Inflammatory macrophage treated with lipopolysaccharide for 1 hour (primary cell): Measurements from ENCODE around the gene CSMD2.
"Not testable (repeated sequence)": the region's sequence is repeated elsewhere in the genome, so short reads cannot be mapped to it uniquely, and the experiment has no call there.

Experiments
- DNase-seq, 2 donors: peaks; one replicate each; pipeline ENCODE4 v3.0.0-alpha.2; 2020 to 2022

Gene CSMD2

DNA sequence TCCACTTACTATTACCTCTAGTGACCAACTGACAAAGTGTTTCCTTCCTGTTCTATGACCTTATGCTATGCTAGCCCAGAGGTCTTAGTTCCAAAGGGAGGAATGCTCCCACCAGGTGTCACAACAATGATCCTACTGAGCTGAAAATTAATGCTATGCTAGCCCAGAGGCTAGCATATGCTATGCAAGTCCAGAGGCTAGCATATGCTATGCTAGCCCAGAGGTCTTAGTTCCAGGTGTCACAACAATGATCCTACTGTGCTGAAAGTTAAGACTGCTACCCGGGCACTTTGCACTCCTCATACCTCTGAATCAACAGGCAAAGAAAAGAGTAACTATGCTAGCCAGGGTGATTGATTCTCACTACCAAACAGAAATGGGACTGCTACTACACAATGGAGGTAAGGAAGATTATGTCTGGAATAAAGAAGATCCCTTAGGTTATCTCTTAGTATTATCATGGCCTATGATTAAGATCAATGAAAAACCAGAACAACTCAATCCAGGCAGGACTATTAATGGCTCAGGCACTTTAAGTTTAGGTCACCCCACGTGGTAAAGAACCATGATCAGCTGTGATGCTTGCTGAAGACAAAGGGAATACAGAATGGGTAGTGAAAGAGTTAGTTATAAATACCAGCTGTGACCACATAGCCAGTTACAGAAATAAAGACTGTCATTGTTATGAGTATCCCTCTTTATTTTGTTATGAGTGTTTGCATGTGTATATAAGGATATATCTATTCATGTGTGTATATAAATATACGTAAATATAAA, 114.1 kb downstream of the CSMD2 start:
- DNase-seq: no peak

- DNase-seq: no peak
Observed at GRCh38 chr1:34049994-34050393, 115.0 kb downstream of the CSMD2 start.

DNA sequence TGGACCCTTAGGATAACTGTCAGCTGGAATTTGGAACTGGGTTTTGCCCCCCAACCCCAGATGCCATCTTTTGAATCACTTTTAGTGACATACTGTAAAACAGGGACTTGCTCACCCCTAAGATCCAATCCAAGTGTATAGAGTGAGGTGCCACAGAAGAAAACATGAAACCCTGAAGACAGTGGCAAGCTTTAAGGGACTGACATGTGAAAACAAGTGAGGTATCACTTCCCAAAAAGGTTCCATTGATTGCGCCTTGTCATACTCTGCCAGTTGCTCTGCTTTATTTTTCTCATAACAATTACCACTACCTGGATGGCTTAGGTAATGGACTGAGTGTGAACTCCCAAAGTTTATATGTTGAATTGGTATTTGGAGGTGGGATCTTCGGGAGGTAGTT, 115.6 kb downstream of the CSMD2 start:
- no peak for DNase-seq

DNA sequence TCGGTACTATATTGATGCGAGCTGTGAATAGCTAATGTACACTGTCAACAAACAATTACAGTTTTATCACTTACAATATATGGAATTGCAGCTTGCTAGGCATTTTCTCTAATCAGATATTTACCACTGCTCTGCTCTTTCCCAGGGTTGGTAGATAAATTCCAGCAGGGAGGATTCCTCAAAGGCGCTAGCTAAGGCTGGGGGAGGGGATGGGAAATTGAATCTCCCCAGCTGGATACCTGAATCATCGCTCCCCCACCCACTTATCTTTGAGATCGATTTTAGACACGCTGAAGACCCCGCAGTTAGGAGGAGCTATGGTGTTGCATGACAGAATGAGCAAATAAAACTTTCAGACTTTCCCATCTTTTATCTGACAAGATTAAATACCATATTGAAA, 127.2 kb downstream of the CSMD2 start:
- DNase-seq: no peak

GRCh38 chr1:34037109-34037508, 127.9 kb downstream of the CSMD2 start:
- DNase-seq: no peak

DNA sequence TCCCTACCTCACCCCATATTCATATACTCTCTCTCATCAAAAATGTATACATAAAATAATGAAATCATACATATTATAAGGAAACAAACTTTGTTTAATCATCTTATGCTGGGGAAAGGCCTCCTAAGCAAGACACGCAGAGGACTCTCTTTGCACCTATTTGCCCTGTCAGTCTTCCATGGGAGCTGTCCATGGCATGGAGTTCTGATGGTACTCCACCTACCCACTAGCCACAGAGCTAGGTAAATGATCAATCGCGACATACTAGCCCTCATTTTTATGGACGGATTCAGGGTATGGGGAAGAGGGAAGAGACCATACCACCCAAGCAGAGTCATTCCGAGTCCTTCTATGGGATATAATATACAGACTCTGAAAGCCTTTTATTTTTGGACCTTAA, 131.0 kb downstream of the CSMD2 start:
- DNase-seq: no peak

DNA sequence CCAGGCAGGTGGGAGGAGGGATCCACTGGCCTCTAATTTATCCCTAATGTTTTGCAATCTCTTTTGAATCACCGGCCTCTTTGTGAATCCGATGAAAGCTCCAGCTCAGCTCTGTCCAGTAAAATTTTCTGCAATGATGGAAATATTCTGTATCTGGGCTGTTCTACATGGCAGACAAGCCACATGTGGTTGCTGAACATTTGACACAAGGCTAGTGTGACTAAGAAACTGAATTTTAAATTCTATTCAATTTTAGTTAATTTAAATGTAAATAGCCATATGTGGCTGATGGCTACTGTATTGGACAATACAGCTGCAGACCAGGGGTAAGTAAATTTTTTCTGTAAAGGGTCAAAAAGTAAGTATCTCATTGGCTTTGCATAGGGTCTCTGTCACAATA, 135.1 kb downstream of the CSMD2 start:
- no peak for DNase-seq

GRCh38 chr1:34029515-34029914, 135.5 kb downstream of the CSMD2 start:
- DNase-seq: no peak

DNA sequence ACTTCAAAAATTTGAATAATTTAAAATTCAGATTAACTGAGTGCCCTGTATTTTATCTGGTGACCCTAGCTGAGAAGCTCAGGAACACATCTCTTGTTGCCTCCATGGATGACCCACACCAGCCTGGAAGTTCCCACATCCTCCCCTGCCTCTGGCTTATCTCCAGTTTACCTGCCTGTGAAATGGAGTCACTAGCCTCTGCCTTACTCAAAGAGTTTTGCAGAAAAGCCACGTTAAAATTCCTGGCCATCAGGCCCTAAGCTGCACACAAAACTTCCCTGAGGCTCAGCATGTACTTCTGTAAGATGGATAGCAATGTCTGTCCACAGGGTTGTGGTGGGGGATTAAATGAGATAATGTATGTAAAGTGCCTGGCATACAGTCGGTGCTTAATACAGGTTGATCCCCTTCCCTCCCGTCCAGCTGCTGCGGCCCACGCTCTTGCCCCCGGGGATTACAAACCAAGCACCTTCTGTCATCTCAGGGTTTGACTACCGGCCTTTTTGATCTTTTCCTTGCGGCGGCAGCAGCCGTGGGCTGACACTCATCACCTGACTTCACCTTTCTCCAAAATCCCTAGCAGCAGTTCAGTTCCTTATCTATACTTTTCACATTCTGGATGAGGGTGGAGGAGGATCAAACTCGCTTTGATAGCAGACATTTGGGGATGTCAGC, 136.5 kb downstream of the CSMD2 start:
- DNase-seq: no peak

DNA sequence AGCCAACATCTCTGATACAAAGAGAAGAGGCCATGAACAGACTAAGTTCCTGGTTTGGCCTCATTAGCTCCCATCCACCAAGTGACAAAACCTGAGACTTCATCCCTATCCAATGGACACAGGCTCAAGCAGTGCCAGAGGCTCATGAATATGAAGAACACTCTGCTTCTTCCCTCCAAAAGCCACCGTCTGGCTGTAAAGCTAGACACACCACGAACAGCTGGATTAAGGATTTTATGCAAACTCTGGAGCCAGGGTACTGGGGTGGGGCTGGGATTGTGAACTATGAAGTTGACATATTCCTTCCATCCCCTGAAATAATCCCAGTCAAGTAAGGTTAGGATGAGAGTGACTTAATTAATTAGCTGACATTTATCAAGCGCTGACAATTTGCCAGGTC, 139.4 kb downstream of the CSMD2 start:
- no peak for DNase-seq

GRCh38 chr1:34024485-34024884, 140.5 kb downstream of the CSMD2 start:
- DNase-seq: no peak

- DNase-seq: no peak
Observed at GRCh38 chr1:34019741-34020552, 145.1 kb downstream of the CSMD2 start.

DNA sequence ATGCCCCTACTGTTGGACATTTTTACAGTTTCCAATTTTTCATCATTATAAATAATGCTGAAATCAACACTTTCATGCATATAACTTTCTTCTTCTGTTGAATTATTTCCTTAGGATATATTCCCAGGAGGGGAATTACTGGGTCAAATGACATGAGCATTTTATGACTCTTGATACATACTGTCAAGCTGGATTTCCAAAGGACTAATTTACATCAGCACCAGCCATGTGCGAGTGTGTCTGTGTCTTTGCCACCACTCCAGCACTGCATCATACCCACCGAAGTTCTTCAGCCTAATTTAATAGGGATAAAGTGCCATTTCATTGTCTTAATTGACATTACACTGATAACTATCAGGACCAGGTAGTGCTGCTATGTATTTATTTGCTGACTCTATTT, 146.7 kb downstream of the CSMD2 start:
- no peak for DNase-seq

DNA sequence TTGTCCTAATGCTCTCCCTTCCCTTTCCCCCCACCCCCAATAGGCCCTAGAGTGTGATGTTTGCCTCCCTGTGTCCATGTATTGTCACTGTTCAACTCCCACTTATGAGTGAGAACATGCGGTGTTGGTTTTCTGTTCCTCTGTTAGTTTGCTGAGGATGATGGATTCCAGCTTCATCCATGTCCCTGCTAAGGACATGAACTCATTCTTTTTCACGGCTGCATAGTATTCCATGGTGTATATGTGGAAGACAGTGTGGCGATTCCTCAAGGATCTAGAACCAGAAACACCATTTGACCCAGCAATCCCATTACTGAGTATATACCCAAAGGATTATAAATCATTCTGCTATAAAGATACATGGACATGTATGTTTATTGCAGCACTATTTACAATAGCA, 148.7 kb downstream of the CSMD2 start:
- DNase-seq: not testable (repeated sequence)

DNA sequence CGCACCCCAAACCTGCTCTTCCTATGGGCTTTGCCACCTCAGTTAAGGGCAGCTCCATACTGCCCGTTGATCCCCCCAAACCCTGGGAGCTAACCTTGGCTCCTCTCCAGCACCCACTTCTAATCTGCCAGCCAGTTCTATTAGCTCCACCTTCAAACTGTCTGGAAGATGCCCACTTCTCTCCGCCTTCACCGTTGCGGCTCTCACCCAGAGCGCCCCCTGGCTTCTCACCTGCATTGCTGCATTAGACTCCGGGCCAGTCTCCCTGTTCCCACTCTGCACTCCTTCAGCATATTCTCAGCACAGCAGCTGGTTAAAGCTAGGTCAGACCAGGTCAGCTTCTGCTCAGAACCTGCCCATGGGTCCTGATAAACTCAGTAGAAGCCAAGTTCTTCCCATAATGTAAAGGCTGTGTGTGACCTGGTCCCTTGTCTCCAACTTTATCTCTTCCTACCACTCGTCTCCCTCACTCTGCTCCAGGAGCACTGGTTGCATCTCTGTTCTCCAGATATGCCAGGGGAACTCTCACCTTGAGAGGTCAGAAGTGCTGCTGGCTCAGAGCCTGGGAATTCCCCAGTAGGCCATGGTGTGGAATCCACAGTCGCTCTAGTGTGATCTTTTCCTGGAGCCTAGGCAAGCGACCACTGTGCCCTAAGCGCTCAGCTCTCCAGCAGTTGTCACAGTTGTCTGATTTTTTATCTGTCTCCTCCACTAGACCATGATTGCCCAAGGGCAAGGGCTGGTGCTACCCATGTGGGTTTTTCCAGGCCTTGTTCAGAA, 150.9 kb downstream of the CSMD2 start:
- DNase-seq: no peak

- DNase-seq: no peak
Observed at GRCh38 chr1:34013136-34013535, 151.9 kb downstream of the CSMD2 start.

DNA sequence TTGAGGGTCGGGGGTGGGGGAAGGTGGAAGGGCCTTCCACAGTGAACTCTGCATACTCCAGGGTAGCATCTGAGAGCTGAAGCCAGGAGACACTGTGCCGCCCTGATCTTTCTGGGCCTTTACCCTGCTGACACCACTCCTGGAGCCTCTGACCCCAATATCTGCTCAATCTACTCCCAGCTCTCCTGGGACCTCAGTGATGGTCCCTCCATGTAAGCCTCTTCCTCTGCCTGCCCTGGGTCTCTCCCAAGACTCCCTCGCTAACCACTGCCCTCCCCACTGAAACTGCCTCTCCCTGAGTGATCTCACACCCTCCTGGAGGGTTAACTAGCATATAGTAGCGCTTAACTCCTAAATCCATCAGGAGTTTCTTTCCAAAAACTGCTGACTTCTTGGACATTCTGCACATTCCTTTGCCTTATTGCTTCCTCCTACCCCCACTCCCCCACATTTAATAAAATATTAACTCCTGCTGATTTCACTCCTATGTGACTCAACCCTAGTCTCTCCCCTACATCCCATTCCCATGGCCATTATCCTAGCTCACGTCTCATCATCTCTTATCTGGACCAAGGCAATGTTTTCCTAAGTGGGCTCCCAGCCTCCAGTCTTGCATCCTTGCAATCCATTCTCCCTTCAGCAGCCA, 155.6 kb downstream of the CSMD2 start:
- no peak for DNase-seq

GRCh38 chr1:34007760-34008159, 157.3 kb downstream of the CSMD2 start:
- no peak for DNase-seq

DNA sequence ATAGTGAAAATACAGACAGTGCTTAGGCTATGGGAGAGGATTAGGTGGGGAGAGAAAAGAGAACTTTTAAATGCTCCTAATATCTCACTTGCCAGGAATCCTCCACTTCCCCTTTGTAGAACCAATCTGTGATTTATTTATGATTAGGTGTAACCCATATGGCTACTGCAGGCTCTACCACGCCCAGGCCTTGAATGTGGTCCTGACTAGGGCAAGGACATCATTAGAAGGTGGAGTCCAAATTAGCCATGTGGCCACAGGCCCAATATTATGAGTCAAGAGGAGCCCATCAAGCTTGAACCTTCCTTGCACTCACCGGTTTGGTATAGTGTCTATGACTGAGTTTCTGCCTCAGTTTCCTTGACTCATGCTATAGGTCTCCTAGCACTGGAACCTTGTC, 159.7 kb downstream of the CSMD2 start:
- DNase-seq: no peak

GRCh38 chr1:34002810-34003209, 162.2 kb downstream of the CSMD2 start:
- no peak for DNase-seq

- DNase-seq: no peak
Observed at GRCh38 chr1:33997127-33998036, 167.6 kb downstream of the CSMD2 start.
